GM12878 (cell line): ENCODE data around the gene MSLN. TPM values are rescaled to one million over a fixed set of nuclear protein-coding genes. Genes with fewer than 3 reads are reported as not detected.
A peak's percentile ranks its signal among the peaks of the same experiment; 100 is the strongest.

Experiments
- ATAC-seq: fragments of 200-7000 bp; cut with Tn5 transposase; 3 replicates; pipeline ENCODE4 v1.9.1; 2020; ENCODE audit warnings: mild to moderate bottlenecking, moderate library complexity
- BruUV-seq: library from RNA; stranded (reverse); fragments of 400-500 nt; replicated peaks from 2 replicates; lab custom pipeline; 2021; lab: Mats Ljungman, UMichigan
- CTCF ChIA-PET: fragments of 300-600 bp; sonication (Branson Sonifier 250); formaldehyde crosslinking; extraction: SDS; loops from one replicate; lab custom pipeline; 2021; ENCODE audit warnings: inconsistent platforms; lab: Yijun Ruan, JAX
- POLR2A ChIA-PET: fragments of 350-600 bp; formaldehyde crosslinking; extraction: SDS; loops from one replicate; lab custom pipeline; 2021; ENCODE audit warnings: inconsistent platforms; lab: Charles Lee
- RAD21 ChIA-PET: fragments of 300-600 bp; sonication (Branson Sonifier 250); formaldehyde crosslinking; loops from one replicate; lab custom pipeline; 2023; ENCODE audit warnings: antibody characterized with exemption; ENCODE audit not compliant: unreplicated experiment; lab: Charles Lee
- SMC1A ChIA-PET: fragments of 300-600 bp; sonication (Branson Sonifier 250); formaldehyde crosslinking; loops from one replicate; lab custom pipeline; 2023; ENCODE audit not compliant: unreplicated experiment, uncharacterized antibody; lab: Charles Lee
- DNase-seq: peaks from one replicate; pipeline ENCODE4 v3.0.0-alpha.2; 2011; ENCODE audit warnings: low read depth, low spot score
- FAIRE-seq: peaks from 3 replicates; lab custom pipeline; 2011; peaks lifted over from hg19 to GRCh38; lab: Jason Lieb, UNC
- H2AFZ ChIP-seq: 2 replicates; pipeline ENCODE4 v1.6.0; 2011; ENCODE audit warnings: low read depth, low read length, control low read depth; ENCODE audit not compliant: control insufficient read depth
- H3K27ac ChIP-seq: 2 replicates; pipeline ENCODE4 v1.5.1; 2011; ENCODE audit warnings: control low read depth; ENCODE audit not compliant: control insufficient read depth, insufficient read depth
- H3K27me3 ChIP-seq, 2 experiments: replicated peaks in 1 of 2; 2 replicates each; pipeline versions ENCODE4 v1.6.0 to v1.6.1; 2011; ENCODE audit warnings: low read length in 1 of 2; ENCODE audit not compliant: control insufficient read depth in 2 of 2, insufficient read depth in 2 of 2
- H3K36me3 ChIP-seq, 2 experiments: 2 replicates each; pipeline ENCODE4 v1.5.1; 2011; ENCODE audit warnings: low read length in 1 of 2; ENCODE audit not compliant: control insufficient read depth in 2 of 2, insufficient read depth in 2 of 2
- H3K4me1 ChIP-seq: 2 replicates; pipeline ENCODE4 v1.6.1; 2011; ENCODE audit warnings: mild to moderate bottlenecking, low read length, moderate library complexity, mixed read lengths; ENCODE audit not compliant: control insufficient read depth, insufficient read depth
- H3K4me2 ChIP-seq: 2 replicates; pipeline ENCODE4 v1.6.0; 2011; ENCODE audit warnings: control low read depth; ENCODE audit not compliant: control insufficient read depth, insufficient read depth
- H3K4me3 ChIP-seq: fragments of 200-600 bp; sonication (generic); 2 replicates; pipeline ENCODE4 v1.5.1; 2016
- H3K79me2 ChIP-seq: 2 replicates; pipeline ENCODE4 v1.6.0; 2011; ENCODE audit warnings: low read length; ENCODE audit not compliant: control insufficient read depth, insufficient read depth
- H3K9ac ChIP-seq: 2 replicates; pipeline ENCODE4 v1.8.0; 2011; ENCODE audit warnings: low read length, control low read depth, mixed read lengths; ENCODE audit not compliant: control insufficient read depth, insufficient read depth
- H3K9me3 ChIP-seq: replicated peaks from 3 replicates; pipeline ENCODE4 v1.5.1; 2011; ENCODE audit warnings: mild to moderate bottlenecking, low read length; ENCODE audit not compliant: control insufficient read depth, insufficient read depth
- H4K20me1 ChIP-seq: 2 replicates; pipeline ENCODE4 v1.6.0; 2011; ENCODE audit not compliant: control insufficient read depth, insufficient read depth
- CREM ChIP-seq: IDR thresholded peaks from 2 replicates; pipeline ENCODE4 v1.6.1; 2014; ENCODE audit warnings: antibody characterized with exemption, low read depth
- EED ChIP-seq: sonication (generic); IDR thresholded peaks from 2 replicates; pipeline ENCODE4 v1.6.1; 2016; ENCODE audit warnings: antibody characterized with exemption, low read depth
- HSF1 ChIP-seq: fragments of 150-350 bp; IDR thresholded peaks from 2 replicates; pipeline ENCODE4 v1.6.1; 2014; ENCODE audit warnings: mild to moderate bottlenecking, low read depth, low read length
- JUNB ChIP-seq: IDR thresholded peaks from 2 replicates; pipeline ENCODE4 v1.6.1; 2016; ENCODE audit warnings: antibody characterized with exemption, mild to moderate bottlenecking
- POLR2A ChIP-seq: IDR thresholded peaks from 2 replicates; pipeline ENCODE4 v1.6.1; 2011; ENCODE audit warnings: low read depth, mild to moderate bottlenecking, low read length
- RBBP5 ChIP-seq: fragments of 200-600 bp; sonication (generic); conservative IDR thresholded peaks from 2 replicates; pipeline ENCODE4 v1.6.1; 2016
- RUNX3 ChIP-seq: IDR thresholded peaks from 2 replicates; pipeline ENCODE4 v1.6.1; 2012; ENCODE audit warnings: low read length, inconsistent platforms
- SREBF2 ChIP-seq: IDR thresholded peaks from 2 replicates; pipeline ENCODE4 v1.6.1; 2012; ENCODE audit warnings: mild to moderate bottlenecking, low read length
- YY1 ChIP-seq: IDR thresholded peaks from 2 replicates; pipeline ENCODE4 v1.6.1; 2011; ENCODE audit warnings: low read depth, mild to moderate bottlenecking, low read length
- ZZZ3 ChIP-seq: IDR thresholded peaks from 2 replicates; pipeline ENCODE4 v1.6.1; 2011; ENCODE audit warnings: low read depth; ENCODE audit not compliant: control insufficient read depth, insufficient read length
- WGBS: methylation state at CpG from one replicate; pipeline ENCODE4 v1.1.6; 2016; ENCODE audit warnings: low lambda C conversion rate; ENCODE audit not compliant: insufficient replicate concordance, insufficient coverage; ENCODE audit errors: missing lambda C conversion rate; 5-methylcytosine and 5-hydroxymethylcytosine counted together
- in situ Hi-C: fragments of 300-500 bp; cut with MboI; formaldehyde crosslinking; loops from 9 replicates; pipeline ENCODE4 v1.14.3; 2018; ENCODE audit warnings: mixed read lengths
- intact Hi-C: fragments of 100-400 bp; cut with micrococcal nuclease; formaldehyde crosslinking; loops from one replicate; pipeline ENCODE4 v1.14.2; 2022; ENCODE audit not compliant: unreplicated experiment
- polyA plus RNA-seq, 11 experiments: library from polyadenylated mRNA; depleted of rRNA in 4 of 11; unstranded in 6 of 11; stranded (reverse) in 5 of 11; fragments of >200 nt; fragmentation: Nextera tagmentation in 4 of 11; fragmentation: Illumina TruSeq in 1 of 11; extraction: Ambion mirVana in 4 of 11; extraction: Trizol in 1 of 11; gene quantifications; 1 replicate in 1 of 11; 2 replicates in 10 of 11; pipeline versions ENCODE4 v1.2.1 to v1.2.3, GENCODE V29; 2011 to 2016; ENCODE audit warnings: inconsistent platforms in 2 of 11, missing spikeins in 2 of 11, low read depth in 1 of 11
- total RNA-seq, 4 experiments: library from RNA; depleted of rRNA in 3 of 4; stranded (reverse); fragments of >200 nt in 3 of 4; fragmentation: Illumina TruSeq in 1 of 4; extraction: Trizol in 1 of 4; gene quantifications; 2 replicates each; pipeline versions ENCODE4 v1.2.1 to v1.2.3, GENCODE V29; 2013 to 2021

Gene MSLN
- total and polyA plus RNA-seq, 10 of the 15 experiments (the other 5 are each of a cell fraction or from before 2014, with no cell fraction given), result 0.08 TPM; not detected in 9

- intact Hi-C loops (no loop called here), in situ Hi-C loops (no loop called here)
- TF ChIP-seq EED (peak; percentile 35), JUNB (peak; percentile 69), RUNX3 (peak; percentile 76), POLR2A (no peak), ZZZ3 (no peak), HSF1 (no peak), SREBF2 (no peak), CREM (peak; percentile 43; the same call in 1 of the 2 replicates), RBBP5 (no peak), YY1 (peak; percentile 88)
- H3K4me3 ChIP-seq, result no peak overlapping the region
- peak overlapping the region; percentile 79 for H3K4me2 ChIP-seq
- peak overlapping the region; percentile 56 for H3K9ac ChIP-seq
- ChIA-PET POLR2A (interaction anchor here (0.9 to 7.3 kb wide), 3 partner anchors 9 to 41 kb away, joined by 3 to 60 read pairs (median 3); partner anchors contain the start of genes CCDC78 and HAGHL), CTCF (interaction anchor here (1.4 to 3.5 kb wide), 3 partner anchors 14 to 23 kb away, joined by 3 to 17 read pairs (median 13); partner anchors contain the start of gene ANTKMT), RAD21 (no interaction called here), SMC1A (interaction anchor here (1.2 kb wide), 1 partner anchor 15 kb away, joined by 3 read pairs; the partner anchor contains the start of gene ANTKMT)
- peaks cover 7 to 9% of the 10 kb centered on the region in 2 experiments; a peak in 3 of 4 replicates for H3K36me3 ChIP-seq
- H3K79me2 ChIP-seq, result peaks cover 16% of the 10 kb centered on the region
- H3K27me3 ChIP-seq, result no peaks in the 10 kb centered on the region
- H4K20me1 ChIP-seq, result no peaks in the 10 kb centered on the region
- DNase-seq (no peak), ATAC-seq (no peak), FAIRE-seq (peak; percentile 98)
- peaks cover 42% of the 10 kb centered on the region for H3K4me1 ChIP-seq
- no TSS peak for BruUV-seq
- peak overlapping the region; percentile 83 for H3K27ac ChIP-seq
- WGBS, result 2% methylated on average over 13 of the region's 13 CpGs
- H2AFZ ChIP-seq, result no peak overlapping the region
- no peaks in the 10 kb centered on the region for H3K9me3 ChIP-seq
These were observed 24.5 kb upstream of the MSLN start for GRCh38 chr16:735982-736453.
